Activated T-cell treated with anti-CD3 and anti-CD28 coated beads, Interleukin-2, amount 50 U/mL, for 1 hour (primary cell): ENCODE measurements around the gene HSF4.
A peak's percentile ranks its signal among the peaks of the same experiment; 100 is the strongest.

Source experiments
- DNase-seq: peaks from one replicate; pipeline ENCODE4 v3.0.0-alpha.2; 2020

HSF4 gene

GRCh38 chr16:67167588-67167987, 3.0 kb downstream of the HSF4 start:
- no peak for DNase-seq

- no peak for DNase-seq
Observed at GRCh38 chr16:67169011-67169451, 4.5 kb downstream of the HSF4 start.

GRCh38 chr16:67169642-67170167, 5.2 kb downstream of the HSF4 start:
- DNase-seq, result no peak

GRCh38 chr16:67170168-67170948, 5.8 kb downstream of the HSF4 start, which contains the start of gene NOL3:
NOL3 (plus strand) TSS chr16:67170538.
- no peak for DNase-seq

DNA sequence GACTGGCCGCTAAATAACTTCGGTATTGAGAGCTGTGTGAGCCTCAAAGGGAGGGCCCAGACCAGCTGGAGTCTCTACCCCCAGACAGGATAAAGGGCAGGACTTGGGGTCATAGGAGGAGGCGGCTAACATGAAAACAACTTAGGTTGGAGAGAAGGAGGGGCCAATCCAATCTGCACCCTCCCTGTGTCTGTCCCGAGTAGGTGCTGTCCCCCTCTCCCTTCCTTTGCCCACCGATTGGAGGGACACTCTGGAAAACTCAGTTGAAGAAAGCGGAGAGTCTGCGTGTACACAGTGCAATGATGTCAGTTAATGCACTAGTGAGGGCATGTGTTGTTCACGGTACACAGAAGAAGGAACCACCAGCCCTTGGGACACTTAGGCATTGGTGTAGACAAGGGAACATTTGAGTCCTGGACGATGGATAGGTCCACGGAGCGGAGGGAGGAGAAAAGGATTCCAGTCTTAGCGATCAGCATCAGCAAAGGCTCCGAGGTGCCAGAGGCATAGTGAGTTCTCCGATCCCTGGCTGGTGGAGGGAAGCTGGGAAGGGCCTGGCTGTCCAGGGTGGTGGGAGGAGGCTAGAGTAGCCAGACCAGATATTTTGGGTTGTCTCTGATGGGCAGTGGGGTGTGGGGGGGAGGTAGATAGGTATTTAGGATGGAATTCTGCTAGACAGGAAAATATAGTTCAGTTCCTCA, 6.6 kb downstream of the HSF4 start:
- DNase-seq, result no peak

DNA sequence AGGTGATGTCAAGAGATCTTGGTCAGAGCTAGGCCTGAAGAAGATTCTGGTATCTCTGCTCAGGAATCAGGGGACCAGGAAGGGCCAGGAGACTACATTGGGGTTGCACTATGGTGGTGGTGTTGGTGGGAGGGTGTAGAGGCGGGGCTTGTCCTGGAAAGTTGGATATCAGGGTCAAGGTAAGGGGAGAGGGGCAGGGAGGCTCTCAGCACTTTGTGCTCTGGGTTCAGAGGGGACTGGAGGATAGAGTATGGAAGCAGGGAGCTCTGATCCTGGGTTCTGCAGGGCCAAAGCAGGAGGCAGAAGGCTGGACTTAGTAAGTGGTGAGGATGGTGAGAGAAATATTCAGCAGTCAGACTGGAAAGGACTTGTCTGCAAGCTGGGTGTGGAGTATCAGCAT, 8.8 kb downstream of the HSF4 start:
- no peak for DNase-seq

GRCh38 chr16:67173808-67174705, 9.5 kb downstream of the HSF4 start:
- peak; percentile 72 for DNase-seq

GRCh38 chr16:67174706-67175231, 10.2 kb downstream of the HSF4 start:
- no peak for DNase-seq

DNA sequence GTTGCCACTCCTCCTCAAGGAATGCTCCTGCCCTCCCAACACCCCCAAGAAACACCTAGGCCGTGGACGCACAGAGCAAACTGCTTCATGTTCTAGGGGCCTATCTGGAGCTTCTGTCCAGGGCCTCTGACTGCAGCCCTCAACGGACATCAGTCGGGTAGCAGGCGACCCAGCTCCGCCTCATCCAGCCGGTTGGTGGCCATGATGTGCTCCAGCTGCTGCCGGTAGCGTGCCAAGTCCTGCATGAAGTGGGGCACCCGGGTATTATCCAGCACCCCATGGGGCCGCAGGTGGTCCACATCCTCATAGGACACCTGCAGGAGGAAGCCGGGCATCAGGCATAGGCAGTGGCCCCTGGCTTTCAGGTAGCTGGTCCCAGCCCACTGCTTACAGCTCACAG, 12.1 kb downstream of the HSF4 start:
- DNase-seq, result no peak

GRCh38 chr16:67177743-67178699, 13.5 kb downstream of the HSF4 start:
- peak; percentile 70 for DNase-seq

DNA sequence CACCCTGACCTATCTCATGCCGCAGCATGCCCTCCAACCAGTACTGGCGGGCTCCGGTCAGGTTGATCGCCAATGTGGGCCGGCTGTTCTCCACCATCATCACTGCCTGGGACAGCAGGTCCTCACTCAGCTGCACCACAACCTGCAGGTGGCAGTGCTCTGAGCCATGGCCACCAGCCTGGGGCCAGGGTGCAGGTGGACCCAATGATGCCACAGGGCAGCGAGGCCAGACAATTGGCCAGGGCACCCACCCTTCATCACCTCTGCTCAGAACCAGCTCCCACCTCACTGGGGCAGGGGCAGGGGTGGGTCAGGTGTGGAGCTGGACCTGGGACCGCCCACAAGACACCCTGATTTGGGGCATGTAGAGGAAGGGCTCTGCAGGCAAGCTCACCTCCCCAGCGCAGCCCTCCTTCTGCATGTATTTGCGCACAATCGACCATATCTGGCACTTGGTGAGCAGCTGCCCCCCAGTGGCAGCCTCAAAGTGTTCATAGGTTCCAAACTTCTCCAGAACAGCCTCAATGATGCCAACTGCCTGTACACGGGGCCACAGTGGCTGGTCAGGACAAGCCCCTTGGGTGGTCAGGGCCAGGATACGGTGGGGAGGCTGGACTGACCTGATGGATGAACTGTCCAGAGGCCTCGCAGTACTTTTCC, 15.0 kb downstream of the HSF4 start:
- DNase-seq, result no peak

GRCh38 chr16:67180166-67180565, 15.6 kb downstream of the HSF4 start:
- no peak for DNase-seq

DNA sequence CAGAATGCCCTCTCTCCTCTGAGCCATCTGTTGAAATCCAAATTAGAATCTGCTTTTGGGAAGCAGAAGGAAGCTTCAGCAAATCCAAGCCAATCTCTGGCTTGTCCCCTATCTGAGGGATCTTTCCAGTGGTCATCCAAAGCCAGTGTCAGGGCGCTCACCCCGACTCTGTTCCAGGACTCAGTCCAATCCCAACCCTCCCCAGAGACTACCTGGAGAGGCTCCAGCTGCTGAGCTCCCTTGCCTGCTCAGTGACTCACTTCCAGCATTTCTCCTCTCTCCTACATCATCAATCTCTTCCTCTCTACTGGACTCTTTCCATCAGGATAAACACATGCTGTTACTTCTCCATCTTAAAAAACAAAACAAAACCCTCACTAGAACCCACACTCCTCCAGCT, 16.8 kb downstream of the HSF4 start:
- DNase-seq, result no peak

DNA sequence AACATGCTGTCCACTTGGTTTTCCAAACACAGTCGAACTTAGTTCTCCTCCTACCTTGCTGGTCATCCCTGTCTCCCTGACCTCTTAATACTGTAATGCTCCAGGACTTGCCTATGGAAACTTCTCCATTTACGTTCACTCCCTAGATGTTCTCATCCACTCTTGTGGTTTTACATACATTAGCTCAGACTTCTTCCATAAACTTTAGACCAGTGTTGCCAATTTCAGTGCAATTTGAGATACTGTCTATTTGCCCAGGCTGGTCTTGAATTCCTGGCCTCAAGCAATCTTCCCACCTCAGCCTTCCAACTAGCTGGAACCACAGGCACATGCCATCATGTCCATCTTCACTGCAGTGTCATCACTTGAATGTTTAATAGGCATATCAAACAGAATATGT, 17.7 kb downstream of the HSF4 start:
- no peak for DNase-seq

DNA sequence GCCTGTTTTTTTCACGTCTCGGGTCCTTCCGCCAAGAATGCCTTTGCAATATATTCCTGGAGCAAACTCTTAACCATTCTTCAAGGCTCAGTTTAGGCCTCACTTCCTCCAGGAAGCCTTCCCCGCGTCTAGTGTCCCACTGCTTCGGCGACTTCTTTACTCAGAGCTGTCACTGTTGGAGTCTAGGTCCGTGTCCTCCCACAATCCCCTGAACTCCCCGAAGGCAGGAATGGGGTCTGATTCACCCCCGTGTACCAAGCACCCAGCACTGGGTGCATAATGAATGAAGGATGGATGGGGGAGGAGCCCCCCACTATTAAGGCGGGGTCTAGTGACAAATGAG, 18.7 kb downstream of the HSF4 start:
- DNase-seq, result no peak

- DNase-seq, result peak; percentile 90
Observed at GRCh38 chr16:67183627-67184452, 19.3 kb downstream of the HSF4 start, which contains the start of gene MATCAP1. MATCAP1 (minus strand) TSS chr16:67183963; CDS start chr16:67180610, 3,353 bp downstream.

GRCh38 chr16:67184453-67184994, 20.0 kb downstream of the HSF4 start:
- DNase-seq, result no peak

GRCh38 chr16:67184995-67185650, 20.6 kb downstream of the HSF4 start:
- peak; percentile 87 for DNase-seq

- no peak for DNase-seq
Observed at GRCh38 chr16:67185651-67186134, 21.1 kb downstream of the HSF4 start.
